GM12801 (cell line): ENCODE measurements around the gene PDE4B.

Experiments used
- CTCF ChIP-seq: IDR thresholded peaks from one replicate; pipeline ENCODE4 v1.5.1; 2011; ENCODE audit warnings: control low read depth; ENCODE audit not compliant: insufficient read length; ENCODE audit errors: extremely low read depth

Gene PDE4B

DNA sequence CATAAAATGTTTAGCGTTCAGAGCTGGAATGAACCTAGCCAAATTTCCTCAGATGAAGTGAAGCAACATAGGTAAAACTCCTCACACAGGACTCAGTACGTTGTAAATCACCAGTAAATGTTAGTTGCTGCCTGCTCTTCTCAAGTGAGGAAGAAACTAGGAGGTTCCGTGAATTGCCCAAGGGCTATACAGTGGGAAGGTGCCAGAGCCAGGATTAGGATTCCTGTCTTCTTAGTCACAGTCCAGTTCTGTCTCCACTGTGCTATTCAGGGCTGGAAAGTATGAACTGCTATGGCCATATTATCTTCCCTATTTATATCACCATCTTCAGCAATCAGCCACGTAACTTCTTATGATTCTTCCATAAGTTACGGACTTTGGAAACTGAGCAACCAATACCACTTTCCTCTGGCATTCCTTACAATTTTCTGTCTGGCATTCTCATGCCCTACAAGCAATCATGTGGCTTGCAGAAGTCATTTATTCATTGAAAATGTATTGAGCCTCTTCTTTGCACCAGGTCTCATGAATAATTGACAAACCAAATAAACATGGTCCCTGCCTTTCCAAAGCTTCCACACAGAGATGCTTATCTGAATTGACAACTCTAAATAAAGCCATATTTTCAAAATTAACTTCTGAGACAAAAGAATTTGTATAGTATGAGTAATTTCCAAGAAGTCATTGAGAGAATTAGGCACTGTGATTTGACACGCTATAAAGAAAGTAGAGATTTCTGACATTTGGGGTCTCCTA lies 469.7 kb downstream of the PDE4B start:
- TF ChIP-seq CTCF = no peak

DNA sequence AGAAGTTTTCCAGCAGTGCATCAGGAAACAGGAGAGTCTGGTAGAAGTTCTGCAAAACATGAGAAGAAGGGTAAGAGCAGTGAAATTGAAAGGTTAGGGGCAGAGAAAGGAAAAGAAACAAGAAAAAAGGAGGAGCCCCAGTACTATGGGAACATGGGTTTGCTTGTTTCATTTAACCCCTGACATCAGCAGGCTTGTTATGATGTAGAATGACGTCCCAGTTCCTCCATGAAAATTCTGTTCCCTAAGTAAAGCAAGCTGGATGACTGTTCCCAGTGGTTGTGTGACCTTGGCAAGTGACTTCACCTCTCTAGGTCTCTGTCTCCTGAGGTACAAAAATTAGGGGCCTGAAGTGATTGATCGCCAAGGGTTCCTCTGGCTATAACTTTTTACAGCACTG lies 472.6 kb downstream of the PDE4B start:
- no peak for TF ChIP-seq CTCF

DNA sequence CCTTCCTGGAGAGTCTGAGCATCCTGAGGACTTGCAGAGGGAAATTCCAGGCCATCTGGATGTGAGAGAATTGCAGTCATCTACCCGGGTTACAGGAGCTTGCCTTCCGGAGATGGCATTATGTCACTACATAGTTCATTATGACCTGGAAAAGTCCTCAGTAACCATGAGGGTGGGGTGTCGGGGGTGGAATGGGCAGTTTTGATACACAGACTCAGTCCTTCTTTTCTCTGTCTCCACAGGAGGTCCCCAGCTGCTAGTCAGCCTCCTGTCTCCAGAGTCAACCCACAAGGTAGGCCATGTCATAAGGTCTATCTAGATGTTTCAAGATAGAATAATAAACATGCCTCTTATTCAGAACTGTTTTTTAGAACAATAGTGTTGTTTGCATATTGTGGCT lies 473.1 kb downstream of the PDE4B start:
- no peak for TF ChIP-seq CTCF

DNA sequence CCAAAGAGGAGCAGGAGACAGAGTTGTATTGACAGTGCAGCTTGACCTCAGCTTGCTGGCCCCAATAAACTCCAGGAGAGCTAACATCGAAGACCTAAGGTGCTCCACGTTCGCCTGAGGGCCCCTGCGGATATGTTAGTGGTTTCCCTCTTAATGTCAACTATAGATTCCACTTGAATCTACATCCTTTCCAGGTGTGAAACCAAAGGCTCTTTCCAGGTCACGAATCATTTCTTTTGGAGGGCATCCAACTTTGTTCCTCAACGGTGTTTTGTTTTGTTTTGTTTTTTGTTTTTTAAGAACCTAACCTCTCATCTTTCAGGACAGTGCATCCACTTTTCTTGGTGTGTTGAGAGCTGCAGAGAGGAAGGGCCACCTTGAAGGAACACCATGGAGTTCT lies 473.7 kb downstream of the PDE4B start:
- no peak for TF ChIP-seq CTCF

- TF ChIP-seq CTCF = no peak
These were observed 474.1 kb downstream of the PDE4B start for GRCh38 chr1:66266756-66267155.

DNA sequence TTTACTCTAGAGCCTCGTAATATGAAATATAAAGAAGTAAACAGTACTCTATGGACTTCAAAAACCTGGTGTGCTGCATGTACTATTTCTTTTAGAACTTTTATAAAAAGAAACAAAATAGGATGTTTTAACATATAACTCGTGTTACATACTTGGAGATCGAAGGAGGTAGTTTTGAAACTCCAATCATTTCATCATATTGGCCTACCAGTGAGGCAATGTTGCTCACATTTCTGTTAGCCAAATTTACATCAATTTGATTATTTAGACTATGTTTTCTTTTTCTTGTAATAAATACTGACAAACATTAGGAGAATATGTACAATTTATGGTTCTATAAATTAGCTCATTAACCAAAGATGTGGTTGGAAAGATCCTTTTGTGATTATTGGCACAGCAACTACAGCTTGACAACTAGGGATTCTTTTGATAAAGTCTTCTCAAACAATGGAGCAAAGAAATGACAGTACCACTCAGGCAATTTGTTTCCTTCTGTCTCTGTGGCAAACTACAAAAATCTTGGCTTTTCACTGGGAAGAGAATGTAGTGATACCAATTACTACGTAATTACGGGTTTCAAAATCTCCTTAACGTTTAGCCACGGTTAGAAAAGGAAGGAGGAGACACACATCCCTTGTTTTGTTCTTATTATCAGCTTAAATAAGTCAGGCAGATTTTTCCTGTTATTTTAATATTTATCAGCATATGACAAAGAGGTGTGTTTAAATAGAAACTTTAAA lies 474.7 kb downstream of the PDE4B start:
- TF ChIP-seq CTCF = no peak

DNA sequence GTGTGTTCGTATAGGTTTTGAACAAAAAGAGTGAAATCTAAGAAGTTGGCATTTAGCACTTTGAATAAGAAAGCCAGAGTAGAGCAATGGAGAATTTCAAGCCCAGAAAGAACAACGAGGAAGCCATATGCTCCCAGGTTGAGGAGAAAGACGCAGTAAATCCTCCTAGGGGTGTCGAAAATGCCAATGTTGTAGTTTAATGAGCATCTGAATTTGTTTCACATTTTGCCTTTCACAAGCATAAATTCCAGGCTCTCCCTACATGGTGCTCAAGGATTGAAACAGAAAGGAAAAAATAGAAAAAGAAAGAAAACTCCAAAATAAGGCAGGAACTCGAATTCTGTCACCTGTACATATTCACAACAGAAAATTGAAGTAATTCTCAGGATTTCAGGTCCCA lies 476.5 kb downstream of the PDE4B start:
- TF ChIP-seq CTCF = no peak
